GM03348 (cell line): ENCODE measurements around the gene SIK3.
"Not testable (repeated sequence)": the region's sequence is repeated elsewhere in the genome, so short reads cannot be mapped to it uniquely, and the experiment has no call there.

ENCODE experiments used
- DNase-seq: peaks from one replicate; pipeline ENCODE4 v3.0.0; 2012; ENCODE audit warnings: low spot score

The SIK3 gene

GRCh38 chr11:116825854-116826750 is 272.1 kb downstream of the SIK3 start:
- no peak for DNase-seq

GRCh38 chr11:116825434-116825833 is 272.8 kb downstream of the SIK3 start:
- DNase-seq: no peak

GRCh38 chr11:116823031-116823843 is 275.0 kb downstream of the SIK3 start, which contains the start of gene APOA4:
APOA4 (minus strand) TSS chr11:116823304; CDS start chr11:116823191, 113 bp downstream.
- no peak for DNase-seq

DNA sequence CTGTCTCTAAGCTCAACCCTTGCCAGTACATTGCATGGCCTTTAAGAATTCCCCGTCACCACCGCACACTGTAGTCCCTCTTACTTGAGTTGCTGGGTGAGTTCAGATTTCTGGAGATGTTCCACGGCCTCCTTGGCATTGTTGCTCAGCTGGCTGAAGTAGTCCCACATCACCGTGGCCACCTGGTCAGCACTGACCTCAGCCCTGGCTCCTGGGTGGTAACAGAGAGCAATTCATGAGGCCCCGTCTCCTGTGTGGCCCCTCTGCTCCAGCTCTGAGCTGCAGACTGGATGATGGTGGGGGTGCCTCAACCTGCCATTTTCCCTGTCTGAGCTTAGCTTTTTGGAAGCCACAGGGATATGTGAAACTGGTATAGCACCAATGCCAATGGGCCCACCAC is 275.7 kb downstream of the SIK3 start:
- no peak for DNase-seq

- DNase-seq: no peak
Observed at GRCh38 chr11:116821050-116821918, 276.9 kb downstream of the SIK3 start.

GRCh38 chr11:116819049-116819448 is 279.2 kb downstream of the SIK3 start:
- DNase-seq: no peak

GRCh38 chr11:116814502-116814901 is 283.7 kb downstream of the SIK3 start:
- no peak for DNase-seq

DNA sequence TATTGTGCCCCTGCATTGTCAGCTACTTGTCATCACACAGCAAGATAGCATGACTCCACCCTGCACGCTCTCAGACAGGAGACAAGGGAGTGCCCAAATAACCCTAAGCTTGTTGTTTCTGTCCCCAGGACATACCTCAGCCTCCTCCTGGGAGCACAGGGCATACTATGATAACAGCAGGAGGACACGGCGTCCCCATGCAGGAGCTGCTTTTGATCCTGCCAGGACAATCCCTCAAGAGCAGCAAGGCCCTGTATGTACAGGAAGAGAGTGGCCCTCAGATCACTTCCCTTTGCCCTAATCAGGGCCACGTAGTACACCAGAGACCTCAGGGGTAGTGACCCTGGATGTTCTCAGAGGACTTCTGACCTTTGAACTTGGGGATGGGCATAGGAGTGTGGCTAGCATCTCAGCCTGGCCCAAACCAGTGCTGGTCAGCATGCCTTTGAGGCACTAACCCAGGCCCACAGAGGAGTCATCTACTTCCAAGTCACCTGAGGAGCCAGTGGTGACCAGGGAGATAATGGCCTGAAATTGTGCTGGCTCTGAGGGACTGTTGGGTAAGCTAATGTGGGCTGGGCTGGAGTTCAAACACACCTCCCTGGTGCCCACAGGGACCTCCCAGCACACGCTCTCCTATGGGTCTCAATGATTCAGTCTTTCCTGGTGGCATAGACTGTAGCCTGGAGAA is 284.3 kb downstream of the SIK3 start:
- no peak for DNase-seq

DNA sequence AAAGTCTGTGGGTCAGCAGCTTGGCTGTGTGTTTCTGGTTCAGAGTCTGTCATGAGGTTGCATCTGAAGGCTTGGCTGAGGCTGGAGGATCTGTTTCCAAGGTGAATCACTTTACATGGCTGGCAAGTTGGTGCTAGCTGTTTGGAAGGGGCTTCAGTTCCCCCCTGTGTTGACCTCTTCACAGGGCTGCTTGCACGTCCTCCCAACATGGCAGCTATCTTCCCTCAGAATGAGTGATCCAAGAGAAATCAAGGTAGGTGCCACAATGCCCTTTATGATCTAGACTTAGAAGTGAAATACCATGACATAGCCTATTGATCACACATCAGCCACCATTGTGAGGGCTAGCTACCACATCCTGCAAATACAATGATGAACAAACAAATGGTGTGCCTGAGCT is 285.1 kb downstream of the SIK3 start:
- no peak for DNase-seq

- no peak for DNase-seq
Observed at GRCh38 chr11:116812109-116812508, 286.1 kb downstream of the SIK3 start.

- no peak for DNase-seq
Observed at GRCh38 chr11:116811194-116811593, 287.0 kb downstream of the SIK3 start.

- no peak for DNase-seq
Observed at GRCh38 chr11:116808262-116809175, 289.7 kb downstream of the SIK3 start.

DNA sequence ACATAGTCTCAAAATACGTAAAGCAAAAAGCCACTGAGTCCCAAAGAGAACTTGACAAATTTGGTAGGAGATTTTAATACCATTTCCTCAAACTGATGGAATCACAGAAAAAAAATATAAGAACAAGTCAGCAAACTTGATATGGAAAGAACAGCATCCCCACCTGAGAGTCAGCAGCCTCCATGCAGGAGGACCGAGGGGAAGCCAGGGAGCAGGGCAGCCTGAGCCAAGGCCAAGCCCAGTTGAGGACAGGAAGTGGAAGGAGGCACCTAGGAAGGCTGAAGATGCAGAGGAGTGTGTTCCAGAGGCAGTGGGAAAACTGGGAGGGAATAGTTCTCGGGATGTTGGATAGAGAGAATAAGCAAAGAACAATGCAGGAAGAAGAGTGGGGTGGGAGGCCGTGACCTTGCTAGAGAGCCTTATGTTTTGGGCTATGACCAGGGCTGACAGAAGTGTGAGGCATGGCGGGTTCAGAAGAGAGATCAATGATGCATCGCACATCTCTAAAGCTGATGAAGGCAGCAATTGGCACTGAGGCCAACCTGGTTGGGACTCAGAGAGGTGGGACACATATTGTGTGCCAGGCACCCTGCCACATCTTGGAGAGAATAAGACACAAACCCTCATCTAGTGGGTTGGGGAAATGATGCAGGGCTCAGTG is 290.5 kb downstream of the SIK3 start:
- no peak for DNase-seq

- no peak for DNase-seq
Observed at GRCh38 chr11:116804001-116804400, 294.2 kb downstream of the SIK3 start.

- not testable (repeated sequence) for DNase-seq
Observed at GRCh38 chr11:116801662-116802061, 296.6 kb downstream of the SIK3 start.

GRCh38 chr11:116800610-116801009 is 297.6 kb downstream of the SIK3 start:
- DNase-seq: no peak

GRCh38 chr11:116798368-116798767 is 299.9 kb downstream of the SIK3 start:
- DNase-seq: no peak

DNA sequence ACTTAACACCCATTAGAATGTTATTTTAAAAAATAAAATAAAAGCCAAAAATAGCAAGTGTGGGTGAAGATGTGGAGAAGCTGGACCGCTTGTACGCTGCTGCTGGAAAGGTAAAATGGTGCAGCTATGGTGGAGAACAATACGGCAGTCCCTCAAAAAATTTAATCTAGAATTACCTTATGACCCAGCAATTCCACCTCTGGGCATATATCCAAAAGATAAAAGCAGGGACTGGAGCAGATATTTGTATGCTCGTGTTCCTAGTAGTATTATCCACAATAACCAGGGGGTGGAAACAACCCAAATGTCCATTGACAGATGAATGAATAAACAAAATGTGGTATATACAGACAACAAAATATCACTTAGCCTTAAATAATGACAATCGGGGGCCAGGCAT is 300.4 kb downstream of the SIK3 start:
- no peak for DNase-seq

- no peak for DNase-seq
Observed at GRCh38 chr11:116796548-116796947, 301.7 kb downstream of the SIK3 start.

GRCh38 chr11:116794851-116795250 is 303.4 kb downstream of the SIK3 start:
- no peak for DNase-seq
